B cell (primary cell): Measurements from ENCODE around the gene ZNF175. TPM values are rescaled to one million over a fixed set of nuclear protein-coding genes. Genes with fewer than 3 reads are reported as not detected.
"Not testable (repeated sequence)": the region's sequence is repeated elsewhere in the genome, so short reads cannot be mapped to it uniquely, and the experiment has no call there.

Source experiments
- ATAC-seq: fragments of 200-7000 bp; cut with Tn5 transposase; one replicate; pipeline ENCODE4 v1.10.0; 2021; ENCODE audit warnings: low read depth, mild to moderate bottlenecking, moderate number of reproducible peaks, moderate library complexity
- CTCF ChIA-PET: fragments of 350-600 bp; sonication (Branson Sonifier 250); formaldehyde crosslinking; loops from one replicate; lab custom pipeline; 2021; ENCODE audit warnings: antibody characterized with exemption, inconsistent platforms; lab: Charles Lee
- POLR2A ChIA-PET: fragments of 350-600 bp; sonication (Branson Sonifier 250); formaldehyde crosslinking; loops from one replicate; lab custom pipeline; 2021; ENCODE audit warnings: antibody characterized with exemption; lab: Charles Lee
- DNase-seq: peaks from one replicate; pipeline ENCODE4 v3.0.0; 2013
- H2AFZ ChIP-seq: 2 replicates; pipeline ENCODE4 v1.6.1; 2012; ENCODE audit warnings: mild to moderate bottlenecking, low read depth, low read length; ENCODE audit not compliant: insufficient read depth, poor library complexity, severe bottlenecking
- H3K27ac ChIP-seq, 2 donors: 1 replicate in 1 of 2; 2 replicates in 1 of 2; pipeline ENCODE4 v1.5.1; 2012 to 2013; ENCODE audit warnings: low read length in 2 of 2, mild to moderate bottlenecking in 2 of 2, moderate library complexity in 1 of 2
- H3K27me3 ChIP-seq, 4 experiments: fragments of 200-600 bp in 1 of 4; sonication (generic) in 1 of 4; replicated peaks in 1 of 4; 1 replicate in 2 of 4; 2 replicates in 2 of 4; pipeline versions ENCODE4 v1.6.1 to v1.7.0; 2013 to 2016; ENCODE audit warnings: low read length in 3 of 4, mild to moderate bottlenecking in 2 of 4, mixed read lengths in 1 of 4, moderate library complexity in 1 of 4; ENCODE audit not compliant: insufficient read depth in 4 of 4, control insufficient read depth in 3 of 4; ENCODE audit errors: control extremely low read depth in 1 of 4
- H3K36me3 ChIP-seq, 2 experiments: replicated peaks in 1 of 2; 1 replicate in 1 of 2; 2 replicates in 1 of 2; pipeline versions ENCODE4 v1.6.1 to v1.7.1; 2013; ENCODE audit warnings: low read length in 1 of 2; ENCODE audit not compliant: insufficient read depth in 2 of 2, control insufficient read depth in 1 of 2; ENCODE audit errors: control extremely low read depth in 1 of 2, extremely low read depth in 1 of 2
- H3K4me1 ChIP-seq, 2 donors: fragments of 200-600 bp in 1 of 2; sonication (generic) in 1 of 2; 1 replicate in 1 of 2; 2 replicates in 1 of 2; pipeline versions ENCODE4 v1.5.1 to v1.6.1; 2013 to 2017; ENCODE audit warnings: low read length in 2 of 2; ENCODE audit not compliant: control insufficient read depth in 2 of 2, insufficient read depth in 2 of 2
- H3K4me2 ChIP-seq: replicated peaks from 2 replicates; pipeline ENCODE3; 2012; ENCODE audit warnings: mild to moderate bottlenecking, low read depth, low read length; ENCODE audit not compliant: poor library complexity, severe bottlenecking
- H3K4me3 ChIP-seq, 5 experiments: fragments of 200-600 bp in 1 of 5; sonication (generic) in 1 of 5; 1 replicate in 3 of 5; 2 replicates in 2 of 5; pipeline versions ENCODE4 v1.5.1 to v1.7.0; 2011 to 2016; ENCODE audit warnings: low read length in 4 of 5, mild to moderate bottlenecking in 4 of 5, low read depth in 2 of 5, control low read depth in 1 of 5, moderate library complexity in 1 of 5; ENCODE audit not compliant: insufficient read depth in 1 of 5; ENCODE audit errors: control extremely low read depth in 1 of 5, extremely low read depth in 1 of 5
- H3K79me2 ChIP-seq: fragments of 200-600 bp; sonication (generic); one replicate; pipeline ENCODE4 v1.6.0; 2016; ENCODE audit warnings: low read length; ENCODE audit not compliant: control insufficient read depth, insufficient read depth
- H3K9ac ChIP-seq: fragments of 200-600 bp; sonication (generic); 2 replicates; pipeline ENCODE4 v1.6.1; 2017; ENCODE audit warnings: mild to moderate bottlenecking, low read length, moderate library complexity
- H3K9me3 ChIP-seq, 3 donors: one replicate each; pipeline versions ENCODE4 v1.6.1 to v1.7.1; 2013; ENCODE audit warnings: low read length in 2 of 3; ENCODE audit not compliant: control insufficient read depth in 2 of 3, insufficient read depth in 1 of 3; ENCODE audit errors: control extremely low read depth in 1 of 3
- H4K20me1 ChIP-seq: 2 replicates; pipeline ENCODE4 v1.6.0; 2012; ENCODE audit warnings: mild to moderate bottlenecking, low read length; ENCODE audit not compliant: insufficient read depth, control insufficient read depth, poor library complexity, severe bottlenecking
- H3K27ac Mint-ChIP-seq: one replicate; pipeline ENCODE4 v1.8.0; 2021; ENCODE audit warnings: mixed read lengths
- H3K27me3 Mint-ChIP-seq: one replicate; pipeline ENCODE4 v1.8.0; 2021; ENCODE audit warnings: mixed read lengths
- H3K4me1 Mint-ChIP-seq: one replicate; pipeline ENCODE4 v1.8.0; 2021; ENCODE audit warnings: mixed read lengths
- H3K4me3 Mint-ChIP-seq: one replicate; pipeline ENCODE4 v1.8.0; 2021; ENCODE audit warnings: mixed read lengths
- H3K9me3 Mint-ChIP-seq: one replicate; pipeline ENCODE4 v1.8.0; 2022; ENCODE audit warnings: mixed read lengths; ENCODE audit not compliant: insufficient read depth
- CTCF ChIP-seq: fragments of 200-600 bp; IDR thresholded peaks from one replicate; pipeline ENCODE4 v1.8.0; 2022; ENCODE audit warnings: antibody characterized with exemption, mild to moderate bottlenecking
- EZH2 ChIP-seq: IDR thresholded peaks from 2 replicates; pipeline ENCODE4 v1.6.1; 2012; ENCODE audit warnings: borderline replicate concordance, low read depth, mild to moderate bottlenecking, moderate library complexity, low read length; ENCODE audit not compliant: insufficient read depth, poor library complexity, severe bottlenecking
- WGBS: methylation state at CpG from one replicate; pipeline ENCODE4 v1.1.5; 2013; ENCODE audit warnings: missing lambda C conversion rate; ENCODE audit not compliant: insufficient coverage; 5-methylcytosine and 5-hydroxymethylcytosine counted together
- intact Hi-C: fragments of 100-400 bp; cut with micrococcal nuclease; formaldehyde crosslinking; loops from one replicate; pipeline ENCODE4 v1.10.0; 2022
- polyA plus RNA-seq: library from polyadenylated mRNA; depleted of rRNA; stranded (reverse); fragments of >200 nt; gene quantifications from 2 replicates; pipeline ENCODE4 v1.2.3, GENCODE V29; 2012
- total RNA-seq, 2 donors: library from RNA; stranded (reverse); fragments of 120-200 nt in 1 of 2; gene quantifications; 1 replicate in 1 of 2; 2 replicates in 1 of 2; pipeline versions ENCODE4 v1.2.3 to v1.2.4, GENCODE V29; 2013 to 2022

Gene ZNF175
- total and polyA plus RNA-seq, 2 donors (not counting 1 experiment from before 2014, with no cell fraction given): 4.6 to 31.3 TPM

- Histone ChIP-seq H3K9ac (no peak overlapping the region), H3K4me1 (peaks cover 24 to 36% of the 10 kb centered on the region in 2 donors), H4K20me1 (peaks cover 5% of the 10 kb centered on the region), H3K36me3 (peaks cover 0 to 43% of the 10 kb centered on the region in 2 experiments), H3K27me3 (no peaks in the 10 kb centered on the region), H3K27ac (no peak overlapping the region), H3K4me2 (peak overlapping the region; percentile 31), H3K4me3 (peak overlapping the region in 2 of 5 experiments; percentile 4 to 11), H2AFZ (no peak overlapping the region), H3K9me3 (no peaks in the 10 kb centered on the region), H3K79me2 (peaks cover 19% of the 10 kb centered on the region)
- Mint-ChIP-seq H3K4me3 (peak overlapping the region; percentile 72), H3K27ac (peak overlapping the region; percentile 59), H3K27me3 (no peaks in the 10 kb centered on the region), H3K9me3 (no peaks in the 10 kb centered on the region), H3K4me1 (peaks cover 30% of the 10 kb centered on the region)
- ATAC-seq (no peak), DNase-seq (no peak)
- no peak for TF ChIP-seq EZH2
- TF ChIP-seq CTCF: no peak
- ChIA-PET POLR2A (no interaction called here), CTCF (interaction anchor here (0.7 to 2.0 kb wide), 3 partner anchors 29 to 153 kb away, joined by 3 to 6 read pairs (median 4); no protein-coding TSS in a partner anchor)
- intact Hi-C loops: no loop called here
- 92% methylated on average over 14 of the region's 14 CpGs for WGBS
Measured at GRCh38 chr19:51628153-51628939, 57.3 kb downstream of the ZNF175 start.

GRCh38 chr19:51630315-51630714, 59.2 kb downstream of the ZNF175 start, which contains the start of gene SIGLEC5:
SIGLEC5 (minus strand) TSS chr19:51630401; CDS start chr19:51630335, 66 bp downstream.
- H3K4me3 Mint-ChIP-seq: peak within 1 kb of the TSS; percentile 72
- POLR2A ChIA-PET: not testable (repeated sequence)

More at GRCh38 chr19:51630315-51630714, 59.2 kb downstream of the ZNF175 start, which contains the start of gene SIGLEC5:
- ATAC-seq (peak; percentile 76), DNase-seq (peak; percentile 70)
- intact Hi-C loops, H3K9me3 ChIP-seq, H3K27me3 ChIP-seq, H3K27ac Mint-ChIP-seq, H3K27me3 Mint-ChIP-seq, H3K9me3 Mint-ChIP-seq, H4K20me1 ChIP-seq: not testable (repeated sequence)
- H3K9ac ChIP-seq: peak within 1 kb of the TSS; percentile 56
- CTCF ChIA-PET: interaction anchor here (0.7 to 1.1 kb wide), 2 partner anchors 27 to 116 kb away, joined by 3 to 5 read pairs; no protein-coding TSS in a partner anchor
- H3K4me1 ChIP-seq: peaks cover 24 to 46% of the 10 kb centered on the region in 2 donors
- H3K4me3 ChIP-seq: peak within 1 kb of the TSS in 4 of 5 experiments; percentile 25 to 60 (median 44)
- peaks cover 30% of the 10 kb centered on the region for H3K4me1 Mint-ChIP-seq
- peaks cover 19% of the 10 kb centered on the region for H3K79me2 ChIP-seq
- peak within 1 kb of the TSS; percentile 32 to 67 for H3K27ac ChIP-seq
- peaks cover 0 to 29% of the 10 kb centered on the region in 2 experiments for H3K36me3 ChIP-seq
- H3K4me2 ChIP-seq: peak within 1 kb of the TSS; percentile 49
- 0% methylated on average over 6 of the region's 13 CpGs for WGBS
- H2AFZ ChIP-seq: peak within 1 kb of the TSS; percentile 28
